Stimulated activated CD4-positive, alpha-beta T cell treated with anti-CD3 and anti-CD28 coated beads, Interleukin-2, amount 100 ng/mL, for 48 hours (primary cell): Measurements from ENCODE around the gene PTPRG.
A peak's percentile ranks its signal among the peaks of the same experiment; 100 is the strongest.

Experiments used
- DNase-seq, 2 donors: peaks; one replicate each; pipeline ENCODE4 v3.0.0-alpha.2; 2020

The PTPRG gene

GRCh38 chr3:62318752-62319569 lies 757.6 kb downstream of the PTPRG start:
- DNase-seq: peak; percentile 52 to 69

- no peak for DNase-seq
These were observed 758.3 kb downstream of the PTPRG start for GRCh38 chr3:62319570-62320243.

- DNase-seq: no peak
These were observed 761.9 kb downstream of the PTPRG start for GRCh38 chr3:62323241-62323640.

- no peak for DNase-seq
These were observed 764.5 kb downstream of the PTPRG start for GRCh38 chr3:62325896-62326295.

- DNase-seq: no peak
These were observed 768.6 kb downstream of the PTPRG start for GRCh38 chr3:62329971-62330370.

GRCh38 chr3:62332017-62332416 lies 770.6 kb downstream of the PTPRG start:
- DNase-seq: no peak

GRCh38 chr3:62332835-62333244 lies 771.5 kb downstream of the PTPRG start:
- no peak for DNase-seq

- DNase-seq: no peak
These were observed 773.8 kb downstream of the PTPRG start for GRCh38 chr3:62335196-62335595.

GRCh38 chr3:62343755-62344154 lies 782.4 kb downstream of the PTPRG start:
- no peak for DNase-seq
